PC-3 (cell line): Measurements from ENCODE around the gene HEYL. TPM values are rescaled to one million over a fixed set of nuclear protein-coding genes. Genes with fewer than 3 reads are reported as not detected.

Experiments used
- ATAC-seq: fragments of 200-7000 bp; cut with Tn5 transposase; 2 replicates; pipeline ENCODE4 v1.9.1; 2020; ENCODE audit warnings: mild to moderate bottlenecking, moderate library complexity
- BruUV-seq: library from RNA; stranded (reverse); fragments of 400-500 nt; replicated peaks from 2 replicates; lab custom pipeline; 2021; lab: Mats Ljungman, UMichigan
- CTCF ChIA-PET: fragments of 300-600 bp; sonication (Branson Sonifier 250); formaldehyde crosslinking; loops from one replicate; lab custom pipeline; 2022; ENCODE audit warnings: antibody characterized with exemption; lab: Charles Lee
- POLR2A ChIA-PET: fragments of 300-600 bp; sonication (Branson Sonifier 250); formaldehyde crosslinking; loops from one replicate; lab custom pipeline; 2022; ENCODE audit warnings: antibody characterized with exemption; ENCODE audit not compliant: unreplicated experiment; lab: Charles Lee
- DNase-seq: peaks from one replicate; pipeline ENCODE4 v3.0.0-alpha.2; 2015
- H2AFZ ChIP-seq: fragments of 300-600 bp; sonication (generic); 2 replicates; pipeline ENCODE4 v1.6.0; 2016; ENCODE audit warnings: antibody characterized with exemption, low read length
- H3F3A ChIP-seq: fragments of 300-600 bp; sonication (generic); one replicate; pipeline ENCODE4 v1.6.0; 2017; ENCODE audit warnings: antibody characterized with exemption, low read length, control low read depth, mild to moderate bottlenecking; ENCODE audit not compliant: unreplicated experiment
- H3K27ac ChIP-seq: fragments of 300-600 bp; sonication (generic); 2 replicates; pipeline ENCODE4 v1.5.1; 2016; ENCODE audit warnings: mild to moderate bottlenecking, low read length
- H3K27me3 ChIP-seq: fragments of 300-600 bp; sonication (generic); 2 replicates; pipeline ENCODE4 v1.6.1; 2016; ENCODE audit warnings: low read length, mixed read lengths
- H3K36me3 ChIP-seq: fragments of 300-600 bp; sonication (generic); 2 replicates; pipeline ENCODE4 v1.6.1; 2016; ENCODE audit warnings: low read depth, mixed run types, low read length, mixed read lengths
- H3K4me1 ChIP-seq: fragments of 300-600 bp; sonication (generic); 2 replicates; pipeline ENCODE4 v1.5.1; 2016; ENCODE audit warnings: low read length; ENCODE audit not compliant: insufficient read depth
- H3K4me2 ChIP-seq: fragments of 300-600 bp; sonication (generic); 2 replicates; pipeline ENCODE4 v1.6.0; 2016; ENCODE audit warnings: low read length
- H3K4me3 ChIP-seq: fragments of 300-600 bp; sonication (generic); 2 replicates; pipeline ENCODE4 v1.5.1; 2016; ENCODE audit warnings: mild to moderate bottlenecking, low read length, mixed read lengths
- H3K79me2 ChIP-seq: fragments of 300-600 bp; sonication (generic); 2 replicates; pipeline ENCODE4 v1.6.1; 2017; ENCODE audit warnings: low read length, mixed read lengths
- H3K9ac ChIP-seq: fragments of 300-600 bp; sonication (generic); 2 replicates; pipeline ENCODE4 v1.6.0; 2016; ENCODE audit warnings: mild to moderate bottlenecking, low read length
- H3K9me2 ChIP-seq: fragments of 300-600 bp; sonication (generic); replicated peaks from 2 replicates; pipeline ENCODE4 v1.6.1; 2016; ENCODE audit warnings: mixed run types, low read length, mixed read lengths
- H3K9me3 ChIP-seq: fragments of 300-600 bp; sonication (generic); 2 replicates; pipeline ENCODE4 v1.6.1; 2016; ENCODE audit warnings: low read length, mixed read lengths
- H4K20me1 ChIP-seq: fragments of 300-600 bp; sonication (generic); 2 replicates; pipeline ENCODE4 v1.6.1; 2016; ENCODE audit warnings: low read length, mixed read lengths
- EZH2 ChIP-seq: fragments of 300-600 bp; sonication (generic); IDR thresholded peaks from one replicate; pipeline ENCODE4 v1.6.1; 2017; ENCODE audit warnings: antibody characterized with exemption, mild to moderate bottlenecking, low read length; ENCODE audit not compliant: unreplicated experiment
- EZH2phosphoT487 ChIP-seq: fragments of 300-600 bp; sonication (generic); IDR thresholded peaks from 2 replicates; pipeline ENCODE4 v1.6.1; 2018; ENCODE audit warnings: mild to moderate bottlenecking, antibody characterized with exemption, low read length, borderline replicate concordance
- intact Hi-C: fragments of 100-400 bp; cut with micrococcal nuclease; formaldehyde crosslinking; loops from 2 replicates; pipeline ENCODE4 v1.9.0; 2023
- total RNA-seq: library from RNA; depleted of rRNA; stranded (reverse); fragments of >200 nt; gene quantifications from 2 replicates; pipeline ENCODE4 v1.2.3, GENCODE V29; 2014
- TF ChIP-seq, protein P1 (sequence below): fragments of 300-600 bp; sonication (generic); conservative IDR thresholded peaks from 2 replicates; pipeline ENCODE4 v1.5.1; 2017; ENCODE audit warnings: antibody characterized with exemption, low read depth, mild to moderate bottlenecking, low read length

Gene HEYL
- total RNA-seq, 1 experiment from 2014 or later: not detected

DNA sequence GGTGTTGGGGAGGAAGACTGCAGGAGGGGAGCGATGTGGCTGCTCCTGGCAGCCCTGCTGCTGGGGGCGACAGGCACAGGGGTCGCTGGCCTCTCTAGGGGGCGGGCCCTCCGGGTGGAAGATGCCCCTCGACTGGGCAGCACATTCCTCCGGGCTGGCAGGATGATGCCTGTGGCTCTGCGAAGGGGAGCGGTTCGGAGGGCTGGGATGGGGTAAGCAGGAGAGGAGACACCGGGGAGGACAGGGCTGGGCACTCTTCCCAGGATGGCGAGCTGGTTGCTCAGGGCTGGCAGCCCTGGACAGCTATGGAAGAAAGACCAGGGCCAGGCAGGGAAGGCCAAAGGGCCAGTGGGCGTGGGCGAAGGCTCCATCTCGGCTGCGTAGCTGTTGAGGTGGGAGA is 12.8 kb downstream of the HEYL start:
- CTCF ChIA-PET: no interaction called here
- H3K36me3 ChIP-seq: no peaks in the 10 kb centered on the region

DNA sequence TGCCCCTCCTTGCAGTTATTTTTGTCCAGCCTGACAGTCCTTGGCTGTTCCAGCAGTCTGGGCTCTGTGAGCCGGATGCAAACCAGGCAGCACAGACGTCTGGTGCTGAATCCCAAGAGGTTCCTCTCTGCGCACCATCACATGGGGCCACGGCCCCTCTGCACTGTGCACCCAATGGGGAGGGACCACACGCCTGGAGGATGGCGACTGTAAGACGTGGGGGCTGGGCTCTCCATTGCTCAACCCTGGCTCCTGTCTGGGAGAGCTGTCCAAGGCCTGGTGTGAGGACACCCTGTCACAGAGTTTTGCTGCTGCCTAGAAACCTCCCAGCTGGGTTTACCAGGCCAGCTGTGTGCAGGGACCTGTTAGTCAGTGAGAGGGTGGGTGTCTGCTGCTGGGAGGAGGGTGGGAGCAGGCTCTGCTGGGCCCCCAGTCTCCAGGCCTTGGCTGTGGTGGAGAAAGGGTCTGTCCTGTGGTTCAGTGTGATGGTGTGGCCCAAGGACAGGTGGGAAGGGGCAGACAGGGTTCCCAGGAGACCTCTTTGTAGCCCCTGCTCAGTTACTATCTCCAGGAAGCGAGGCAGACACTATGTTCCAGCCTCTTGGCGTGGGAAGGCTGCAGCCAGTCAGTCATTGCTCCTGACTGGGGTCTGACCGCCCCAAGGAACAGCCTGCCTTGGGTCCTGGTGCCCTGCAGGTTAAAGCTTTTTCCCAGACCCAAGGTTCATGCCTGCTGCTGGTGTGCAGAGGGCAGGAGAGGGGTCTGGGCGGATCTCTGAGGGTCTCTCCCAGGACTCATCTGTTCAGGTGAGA is 13.8 kb downstream of the HEYL start:
- ATAC-seq (no peak), DNase-seq (no peak)
- Histone ChIP-seq H3K4me1 (no peaks in the 10 kb centered on the region), H3F3A (no peaks in the 10 kb centered on the region), H2AFZ (no peak overlapping the region), H3K9ac (no peak overlapping the region), H3K27me3 (peaks cover 26% of the 10 kb centered on the region; the same call in 1 of the 2 replicates), H3K4me3 (no peak overlapping the region), H3K9me3 (no peaks in the 10 kb centered on the region), H3K4me2 (no peak overlapping the region), H3K79me2 (no peaks in the 10 kb centered on the region), H3K36me3 (no peaks in the 10 kb centered on the region), H4K20me1 (no peaks in the 10 kb centered on the region), H3K27ac (no peak overlapping the region), H3K9me2 (no peaks in the 10 kb centered on the region)
- intact Hi-C loops: no loop called here
- ChIA-PET CTCF (no interaction called here), POLR2A (no interaction called here)
- TF ChIP-seq EZH2phosphoT487 (no peak), EZH2 (no peak)
- TF ChIP-seq, protein P1, sequence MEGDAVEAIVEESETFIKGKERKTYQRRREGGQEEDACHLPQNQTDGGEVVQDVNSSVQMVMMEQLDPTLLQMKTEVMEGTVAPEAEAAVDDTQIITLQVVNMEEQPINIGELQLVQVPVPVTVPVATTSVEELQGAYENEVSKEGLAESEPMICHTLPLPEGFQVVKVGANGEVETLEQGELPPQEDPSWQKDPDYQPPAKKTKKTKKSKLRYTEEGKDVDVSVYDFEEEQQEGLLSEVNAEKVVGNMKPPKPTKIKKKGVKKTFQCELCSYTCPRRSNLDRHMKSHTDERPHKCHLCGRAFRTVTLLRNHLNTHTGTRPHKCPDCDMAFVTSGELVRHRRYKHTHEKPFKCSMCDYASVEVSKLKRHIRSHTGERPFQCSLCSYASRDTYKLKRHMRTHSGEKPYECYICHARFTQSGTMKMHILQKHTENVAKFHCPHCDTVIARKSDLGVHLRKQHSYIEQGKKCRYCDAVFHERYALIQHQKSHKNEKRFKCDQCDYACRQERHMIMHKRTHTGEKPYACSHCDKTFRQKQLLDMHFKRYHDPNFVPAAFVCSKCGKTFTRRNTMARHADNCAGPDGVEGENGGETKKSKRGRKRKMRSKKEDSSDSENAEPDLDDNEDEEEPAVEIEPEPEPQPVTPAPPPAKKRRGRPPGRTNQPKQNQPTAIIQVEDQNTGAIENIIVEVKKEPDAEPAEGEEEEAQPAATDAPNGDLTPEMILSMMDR: no peak
- BruUV-seq: no TSS peak

More for the DNA sequence above, 12.8 kb downstream of the HEYL start:
- Histone ChIP-seq H3F3A (no peaks in the 10 kb centered on the region), H4K20me1 (no peaks in the 10 kb centered on the region), H3K4me3 (no peak overlapping the region), H3K9me3 (no peaks in the 10 kb centered on the region), H2AFZ (no peak overlapping the region), H3K79me2 (no peaks in the 10 kb centered on the region), H3K27ac (no peak overlapping the region), H3K4me2 (no peak overlapping the region), H3K9me2 (no peaks in the 10 kb centered on the region), H3K9ac (no peak overlapping the region), H3K4me1 (no peaks in the 10 kb centered on the region), H3K27me3 (peaks cover 26% of the 10 kb centered on the region; the same call in 1 of the 2 replicates)
- DNase-seq (no peak), ATAC-seq (no peak)
- TF ChIP-seq EZH2phosphoT487 (no peak), EZH2 (no peak)
- TF ChIP-seq, protein P1: no peak
- intact Hi-C loops: no loop called here
- BruUV-seq: no TSS peak
- POLR2A ChIA-PET: no interaction called here

DNA sequence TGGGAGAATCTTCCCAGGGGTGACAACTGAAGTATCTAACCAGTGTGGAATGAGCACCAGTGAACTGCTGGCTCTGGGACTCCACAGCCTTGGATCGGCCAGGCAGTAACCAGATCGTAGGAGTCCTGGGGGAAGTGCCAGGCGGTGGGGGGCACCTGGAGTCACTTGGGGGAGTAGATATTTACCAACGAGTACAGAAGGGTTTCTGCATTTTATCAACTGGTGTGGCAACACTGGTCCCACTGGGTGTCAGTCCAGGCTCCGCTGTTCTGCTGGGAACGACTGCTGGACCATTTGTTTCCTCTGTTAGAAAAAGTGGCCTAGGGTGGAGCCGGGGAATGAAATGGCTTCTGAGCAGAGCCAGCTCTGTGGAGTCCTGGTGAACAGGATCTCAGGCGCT is 14.4 kb downstream of the HEYL start:
- Histone ChIP-seq H3K4me3 (no peak overlapping the region), H3F3A (no peaks in the 10 kb centered on the region), H3K27me3 (peaks cover 26% of the 10 kb centered on the region; the same call in 1 of the 2 replicates), H3K4me1 (no peaks in the 10 kb centered on the region), H2AFZ (no peak overlapping the region), H3K9ac (no peak overlapping the region), H3K4me2 (no peak overlapping the region), H3K9me3 (no peaks in the 10 kb centered on the region), H4K20me1 (no peaks in the 10 kb centered on the region), H3K9me2 (no peaks in the 10 kb centered on the region), H3K36me3 (no peaks in the 10 kb centered on the region), H3K27ac (no peak overlapping the region), H3K79me2 (no peaks in the 10 kb centered on the region)
- ChIA-PET CTCF (no interaction called here), POLR2A (no interaction called here)
- TF ChIP-seq EZH2phosphoT487: no peak
- no peak for TF ChIP-seq EZH2
- TF ChIP-seq, protein P1: no peak
- no peak for DNase-seq
- BruUV-seq: no TSS peak
- intact Hi-C loops: no loop called here
- ATAC-seq: no peak
